ENCODE data around the gene THOC1.

DNA sequence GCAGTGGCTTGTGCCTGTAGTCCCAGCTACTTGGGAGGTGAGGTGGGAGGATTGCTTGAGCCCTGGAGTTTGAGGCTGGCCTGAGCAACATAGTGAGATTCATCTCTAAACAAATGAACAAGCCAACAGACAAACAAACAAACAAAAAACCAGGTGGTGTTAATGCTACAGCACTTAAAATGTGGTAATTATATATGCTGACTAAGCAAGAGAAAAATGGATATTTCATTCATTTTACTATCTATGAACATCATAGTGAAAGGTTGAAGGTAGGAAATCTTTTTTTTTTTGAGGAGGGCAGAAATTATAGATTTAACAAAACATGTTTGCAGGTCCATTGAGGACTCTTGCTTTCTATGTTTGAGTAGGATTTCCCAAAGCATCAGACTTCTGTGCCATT lies 42.2 kb upstream of the THOC1 start:
- TF ChIP-seq, protein P1, sequence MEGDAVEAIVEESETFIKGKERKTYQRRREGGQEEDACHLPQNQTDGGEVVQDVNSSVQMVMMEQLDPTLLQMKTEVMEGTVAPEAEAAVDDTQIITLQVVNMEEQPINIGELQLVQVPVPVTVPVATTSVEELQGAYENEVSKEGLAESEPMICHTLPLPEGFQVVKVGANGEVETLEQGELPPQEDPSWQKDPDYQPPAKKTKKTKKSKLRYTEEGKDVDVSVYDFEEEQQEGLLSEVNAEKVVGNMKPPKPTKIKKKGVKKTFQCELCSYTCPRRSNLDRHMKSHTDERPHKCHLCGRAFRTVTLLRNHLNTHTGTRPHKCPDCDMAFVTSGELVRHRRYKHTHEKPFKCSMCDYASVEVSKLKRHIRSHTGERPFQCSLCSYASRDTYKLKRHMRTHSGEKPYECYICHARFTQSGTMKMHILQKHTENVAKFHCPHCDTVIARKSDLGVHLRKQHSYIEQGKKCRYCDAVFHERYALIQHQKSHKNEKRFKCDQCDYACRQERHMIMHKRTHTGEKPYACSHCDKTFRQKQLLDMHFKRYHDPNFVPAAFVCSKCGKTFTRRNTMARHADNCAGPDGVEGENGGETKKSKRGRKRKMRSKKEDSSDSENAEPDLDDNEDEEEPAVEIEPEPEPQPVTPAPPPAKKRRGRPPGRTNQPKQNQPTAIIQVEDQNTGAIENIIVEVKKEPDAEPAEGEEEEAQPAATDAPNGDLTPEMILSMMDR (IDR thresholded peaks at IDR 0.05): no peak
- TF ChIP-seq POLR2A (IDR thresholded peaks at IDR 0.05): no peak

Measured in transverse colon (tissue), 3 donors.